CD4-positive, alpha-beta T cell treated with Interleukin-15 for 4 hours (primary cell): Measurements from ENCODE around the gene ALX4.

Experiments
- DNase-seq: peaks from one replicate; pipeline ENCODE4 v3.0.0-alpha.2; 2020; ENCODE audit warnings: low spot score

The ALX4 gene

GRCh38 chr11:44267750-44268613 lies 42.0 kb downstream of the ALX4 start:
- DNase-seq, result no peak

GRCh38 chr11:44267006-44267749 lies 42.8 kb downstream of the ALX4 start:
- no peak for DNase-seq

GRCh38 chr11:44266056-44266780 lies 43.7 kb downstream of the ALX4 start:
- no peak for DNase-seq

- DNase-seq, result no peak
Observed at GRCh38 chr11:44264761-44265160, 45.2 kb downstream of the ALX4 start.

GRCh38 chr11:44264438-44264749 lies 45.5 kb downstream of the ALX4 start:
- DNase-seq, result no peak

- no peak for DNase-seq
Observed at GRCh38 chr11:44263738-44264437, 46.1 kb downstream of the ALX4 start.

- DNase-seq, result no peak
Observed at GRCh38 chr11:44261800-44262591, 47.9 kb downstream of the ALX4 start.

GRCh38 chr11:44260081-44260480 lies 49.9 kb downstream of the ALX4 start:
- DNase-seq, result no peak

- no peak for DNase-seq
Observed at GRCh38 chr11:44258839-44259420, 51.0 kb downstream of the ALX4 start.

GRCh38 chr11:44258190-44258489 lies 51.8 kb downstream of the ALX4 start:
- no peak for DNase-seq

GRCh38 chr11:44257338-44258189 lies 52.4 kb downstream of the ALX4 start:
- no peak for DNase-seq

GRCh38 chr11:44256673-44257291 lies 53.2 kb downstream of the ALX4 start:
- DNase-seq, result no peak

- DNase-seq, result no peak
Observed at GRCh38 chr11:44255406-44256071, 54.4 kb downstream of the ALX4 start.

GRCh38 chr11:44252999-44253602 lies 56.8 kb downstream of the ALX4 start:
- DNase-seq, result no peak

GRCh38 chr11:44250421-44250820 lies 59.5 kb downstream of the ALX4 start:
- no peak for DNase-seq

- no peak for DNase-seq
Observed at GRCh38 chr11:44248109-44248508, 61.8 kb downstream of the ALX4 start.

GRCh38 chr11:44247508-44247907 lies 62.4 kb downstream of the ALX4 start:
- no peak for DNase-seq

- DNase-seq, result no peak
Observed at GRCh38 chr11:44246726-44247125, 63.2 kb downstream of the ALX4 start.
